Activated CD8-positive, alpha-beta T cell treated with anti-CD3 and anti-CD28 coated beads, Interleukin-2, amount 10 ng/mL, durations not matched to agents 7 days and 5 days (primary cell): ENCODE measurements around the gene DLX5. TPM values are rescaled to one million over a fixed set of nuclear protein-coding genes. Genes with fewer than 3 reads are reported as not detected.

ENCODE experiments used
- ATAC-seq: fragments of 150-1000 bp; cut with Tn5 transposase; one replicate; pipeline ENCODE4 v1.10.0; 2021; ENCODE audit warnings: moderate library complexity
- CTCF ChIA-PET: fragments of 350-600 bp; sonication (Branson Sonifier 250); formaldehyde crosslinking; loops from one replicate; lab custom pipeline; 2021; ENCODE audit warnings: antibody characterized with exemption; lab: Charles Lee
- POLR2A ChIA-PET: fragments of 350-600 bp; sonication (Branson Sonifier 250); formaldehyde crosslinking; loops from one replicate; lab custom pipeline; 2021; ENCODE audit warnings: antibody characterized with exemption; lab: Charles Lee
- DNase-seq: peaks from one replicate; pipeline ENCODE4 v3.0.0-alpha.2; 2020
- H3K27ac Mint-ChIP-seq: one replicate; pipeline ENCODE4 v1.8.0; 2021; ENCODE audit warnings: mild to moderate bottlenecking, mixed read lengths
- H3K27me3 Mint-ChIP-seq: one replicate; pipeline ENCODE4 v1.8.0; 2021; ENCODE audit warnings: low read depth, mixed read lengths
- H3K36me3 Mint-ChIP-seq: one replicate; pipeline ENCODE4 v1.8.0; 2021; ENCODE audit warnings: low read depth, mixed read lengths
- H3K4me1 Mint-ChIP-seq: one replicate; pipeline ENCODE4 v1.8.0; 2021; ENCODE audit warnings: low read depth, mixed read lengths
- H3K4me3 Mint-ChIP-seq: one replicate; pipeline ENCODE4 v1.8.0; 2021; ENCODE audit warnings: mild to moderate bottlenecking, mixed read lengths
- H3K9me3 Mint-ChIP-seq: one replicate; pipeline ENCODE4 v1.8.0; 2022; ENCODE audit warnings: mixed read lengths; ENCODE audit not compliant: insufficient read depth
- total RNA-seq, 2 experiments: library from RNA; stranded (reverse); gene quantifications; one replicate each; pipeline ENCODE4 v1.2.3, GENCODE V29; 2021

DLX5 gene
- total RNA-seq, 2 experiments from 2014 or later = not detected

GRCh38 chr7:96993094-96993865 is 31.4 kb downstream of the DLX5 start:
- CTCF ChIA-PET = no interaction called here

GRCh38 chr7:96992192-96993005 is 32.2 kb downstream of the DLX5 start:
- Mint-ChIP-seq H3K9me3 (peaks cover 8% of the 10 kb centered on the region), H3K36me3 (peaks cover 6% of the 10 kb centered on the region), H3K4me1 (no peaks in the 10 kb centered on the region), H3K27ac (no peak overlapping the region), H3K27me3 (peaks cover 83% of the 10 kb centered on the region), H3K4me3 (no peak overlapping the region)
- no peak for DNase-seq
- CTCF ChIA-PET = no interaction called here
- no peak for ATAC-seq
- POLR2A ChIA-PET = no interaction called here

More at GRCh38 chr7:96993094-96993865, 31.4 kb downstream of the DLX5 start:
- Mint-ChIP-seq H3K4me1 (no peaks in the 10 kb centered on the region), H3K27ac (no peak overlapping the region), H3K4me3 (no peak overlapping the region), H3K9me3 (peaks cover 8% of the 10 kb centered on the region), H3K36me3 (peaks cover 8% of the 10 kb centered on the region), H3K27me3 (peaks cover 90% of the 10 kb centered on the region)
- POLR2A ChIA-PET = no interaction called here
- DNase-seq (no peak), ATAC-seq (no peak)

GRCh38 chr7:96991546-96992191 is 33.0 kb downstream of the DLX5 start:
- DNase-seq (no peak), ATAC-seq (no peak)
- peaks cover 4% of the 10 kb centered on the region for H3K36me3 Mint-ChIP-seq
- no peak overlapping the region for H3K27ac Mint-ChIP-seq
- no peak overlapping the region for H3K4me3 Mint-ChIP-seq
- no peaks in the 10 kb centered on the region for H3K4me1 Mint-ChIP-seq
- H3K27me3 Mint-ChIP-seq = peaks cover 82% of the 10 kb centered on the region
- ChIA-PET CTCF (no interaction called here), POLR2A (no interaction called here)
- H3K9me3 Mint-ChIP-seq = peaks cover 8% of the 10 kb centered on the region

- Mint-ChIP-seq H3K4me1 (no peaks in the 10 kb centered on the region), H3K4me3 (no peak overlapping the region), H3K36me3 (peaks cover 4% of the 10 kb centered on the region), H3K27ac (no peak overlapping the region), H3K27me3 (peaks cover 77% of the 10 kb centered on the region), H3K9me3 (peaks cover 8% of the 10 kb centered on the region)
- DNase-seq (no peak), ATAC-seq (no peak)
- ChIA-PET CTCF (interaction anchor here (1.0 kb wide), 1 partner anchor 38 kb away, joined by 4 read pairs; no protein-coding TSS in a partner anchor), POLR2A (no interaction called here)
These were observed 34.7 kb downstream of the DLX5 start for GRCh38 chr7:96989859-96990317.

GRCh38 chr7:96989241-96989858 is 35.3 kb downstream of the DLX5 start:
- Mint-ChIP-seq H3K36me3 (peaks cover 4% of the 10 kb centered on the region), H3K27me3 (peaks cover 77% of the 10 kb centered on the region), H3K9me3 (peaks cover 8% of the 10 kb centered on the region), H3K27ac (no peak overlapping the region), H3K4me3 (no peak overlapping the region), H3K4me1 (no peaks in the 10 kb centered on the region)
- ChIA-PET CTCF (interaction anchor here (1.0 to 2.5 kb wide), 1 partner anchor 38 kb away, joined by 4 to 10 read pairs; no protein-coding TSS in a partner anchor), POLR2A (no interaction called here)
- DNase-seq (no peak), ATAC-seq (no peak)

GRCh38 chr7:96987719-96988118 is 36.9 kb downstream of the DLX5 start:
- H3K4me3 Mint-ChIP-seq = no peak overlapping the region
- peaks cover 64% of the 10 kb centered on the region for H3K27me3 Mint-ChIP-seq
- DNase-seq (no peak), ATAC-seq (no peak)
- H3K9me3 Mint-ChIP-seq = peaks cover 2% of the 10 kb centered on the region
- no peaks in the 10 kb centered on the region for H3K4me1 Mint-ChIP-seq
- no peak overlapping the region for H3K27ac Mint-ChIP-seq
- POLR2A ChIA-PET = no interaction called here
- H3K36me3 Mint-ChIP-seq = peaks cover 2% of the 10 kb centered on the region
- CTCF ChIA-PET = interaction anchor here (1.1 to 2.5 kb wide), 2 partner anchors 40 to 42 kb away, joined by 3 to 10 read pairs; no protein-coding TSS in a partner anchor

- Mint-ChIP-seq H3K9me3 (no peaks in the 10 kb centered on the region), H3K4me1 (no peaks in the 10 kb centered on the region), H3K27me3 (peaks cover 60% of the 10 kb centered on the region), H3K36me3 (peaks cover under 1% of the 10 kb centered on the region), H3K4me3 (no peak overlapping the region), H3K27ac (no peak overlapping the region)
- POLR2A ChIA-PET = no interaction called here
- DNase-seq (no peak), ATAC-seq (no peak)
- CTCF ChIA-PET = interaction anchor here (1.2 to 2.5 kb wide), 2 partner anchors 12 to 41 kb away, joined by 3 to 10 read pairs; no protein-coding TSS in a partner anchor
These were observed 37.7 kb downstream of the DLX5 start for GRCh38 chr7:96986901-96987300.

GRCh38 chr7:96985992-96986391 is 38.6 kb downstream of the DLX5 start:
- DNase-seq (no peak), ATAC-seq (no peak)
- ChIA-PET POLR2A (no interaction called here), CTCF (interaction anchor here (1.2 kb wide), 1 partner anchor 13 kb away, joined by 3 read pairs; no protein-coding TSS in a partner anchor)
- no peaks in the 10 kb centered on the region for H3K4me1 Mint-ChIP-seq
- H3K4me3 Mint-ChIP-seq = no peak overlapping the region
- H3K27me3 Mint-ChIP-seq = peaks cover 55% of the 10 kb centered on the region
- no peaks in the 10 kb centered on the region for H3K36me3 Mint-ChIP-seq
- H3K9me3 Mint-ChIP-seq = no peaks in the 10 kb centered on the region
- no peak overlapping the region for H3K27ac Mint-ChIP-seq

- no peaks in the 10 kb centered on the region for H3K4me1 Mint-ChIP-seq
- no peak overlapping the region for H3K4me3 Mint-ChIP-seq
- H3K27ac Mint-ChIP-seq = no peak overlapping the region
- ChIA-PET POLR2A (no interaction called here), CTCF (no interaction called here)
- peaks cover 33% of the 10 kb centered on the region for H3K27me3 Mint-ChIP-seq
- H3K36me3 Mint-ChIP-seq = no peaks in the 10 kb centered on the region
- no peak for ATAC-seq
- DNase-seq = no peak
- no peaks in the 10 kb centered on the region for H3K9me3 Mint-ChIP-seq
These were observed 42.0 kb downstream of the DLX5 start for GRCh38 chr7:96982586-96982985.

- ChIA-PET POLR2A (no interaction called here), CTCF (no interaction called here)
- H3K27ac Mint-ChIP-seq = no peak overlapping the region
- no peaks in the 10 kb centered on the region for H3K9me3 Mint-ChIP-seq
- no peaks in the 10 kb centered on the region for H3K36me3 Mint-ChIP-seq
- no peak for DNase-seq
- H3K4me1 Mint-ChIP-seq = no peaks in the 10 kb centered on the region
- H3K27me3 Mint-ChIP-seq = peaks cover 24% of the 10 kb centered on the region
- H3K4me3 Mint-ChIP-seq = no peak overlapping the region
- no peak for ATAC-seq
These were observed 44.9 kb downstream of the DLX5 start for GRCh38 chr7:96979551-96980276.

- Mint-ChIP-seq H3K36me3 (no peaks in the 10 kb centered on the region), H3K27ac (no peak overlapping the region), H3K9me3 (no peaks in the 10 kb centered on the region), H3K4me3 (no peak overlapping the region), H3K4me1 (no peaks in the 10 kb centered on the region), H3K27me3 (peaks cover 23% of the 10 kb centered on the region)
- DNase-seq = no peak
- ChIA-PET CTCF (no interaction called here), POLR2A (no interaction called here)
- ATAC-seq = no peak
These were observed 47.2 kb downstream of the DLX5 start for GRCh38 chr7:96977445-96977844.
